ENCODE measurements around the gene APC2. TPM values are rescaled to one million over a fixed set of nuclear protein-coding genes. Genes with fewer than 3 reads are reported as not detected.
"Not testable (repeated sequence)": the region's sequence is repeated elsewhere in the genome, so short reads cannot be mapped to it uniquely, and the experiment has no call there.

The APC2 gene
- total RNA-seq, 1 experiment from 2014 or later: 1.4 TPM

- Histone ChIP-seq H3K4me3 (ENCODE audit: low read length) (no peak overlapping the region), H3K36me3 (ENCODE audit: low read depth, low read length) (no peaks in the 10 kb centered on the region), H3K27ac (ENCODE audit: low read length) (no peak overlapping the region), H3K4me1 (ENCODE audit: insufficient read depth, low read length) (peaks cover 10% of the 10 kb centered on the region), H2AFZ (ENCODE audit: low read length) (no peak overlapping the region), H4K20me1 (ENCODE audit: low read length) (no peaks in the 10 kb centered on the region), H3K4me2 (ENCODE audit: low read length) (no peak overlapping the region), H3K9ac (ENCODE audit: low read length) (no peak overlapping the region), H3K9me2 (replicated peaks; ENCODE audit: low read length) (no peaks in the 10 kb centered on the region), H3K27me3 (ENCODE audit: low read length) (no peaks in the 10 kb centered on the region), H3K79me2 (ENCODE audit: low read length) (peaks cover 25% of the 10 kb centered on the region), H3K9me3 (ENCODE audit: low read length) (no peaks in the 10 kb centered on the region), H3F3A (ENCODE audit: low read length, unreplicated experiment) (no peaks in the 10 kb centered on the region)
- no TSS peak for BruUV-seq (replicated peaks)
- no peak for DNase-seq
- intact Hi-C loops (cut with micrococcal nuclease): no loop called here
- TF ChIP-seq CTCF (conservative IDR thresholded peaks at IDR 0.05; ENCODE audit: low read depth, low read length): no peak
- TF ChIP-seq EZH2 (IDR thresholded peaks at IDR 0.05; ENCODE audit: low read length, unreplicated experiment): no peak
- TF ChIP-seq EZH2phosphoT487 (IDR thresholded peaks at IDR 0.05; ENCODE audit: borderline replicate concordance, low read length): no peak
- POLR2A ChIA-PET (ENCODE audit: unreplicated experiment): no interaction called here
- ATAC-seq: no peak
- CTCF ChIA-PET: interaction anchor here (0.6 kb wide), 1 partner anchor 186 kb away, joined by 6 read pairs; no protein-coding TSS in a partner anchor
Measured at GRCh38 chr19:1475751-1476437, 26.0 kb downstream of the APC2 start.

- H3K4me1 ChIP-seq (ENCODE audit: insufficient read depth, low read length); intact Hi-C loops (cut with micrococcal nuclease); H3F3A ChIP-seq (ENCODE audit: low read length, unreplicated experiment); H3K36me3 ChIP-seq (ENCODE audit: low read depth, low read length); H3K27ac ChIP-seq (ENCODE audit: low read length); H3K27me3 ChIP-seq (ENCODE audit: low read length); H3K9ac ChIP-seq (ENCODE audit: low read length); ATAC-seq; H2AFZ ChIP-seq (ENCODE audit: low read length); BruUV-seq (replicated peaks); H3K4me3 ChIP-seq (ENCODE audit: low read length); H3K9me2 ChIP-seq (replicated peaks; ENCODE audit: low read length); H3K9me3 ChIP-seq (ENCODE audit: low read length); DNase-seq; H4K20me1 ChIP-seq (ENCODE audit: low read length); CTCF ChIA-PET; POLR2A ChIA-PET (ENCODE audit: unreplicated experiment): not testable (repeated sequence)
- Histone ChIP-seq H3K79me2 (ENCODE audit: low read length) (peaks cover 25% of the 10 kb centered on the region), H3K4me2 (ENCODE audit: low read length) (peak overlapping the region; percentile 15; the same call in 1 of the 2 replicates)
Measured at GRCh38 chr19:1477056-1477455, 27.1 kb downstream of the APC2 start.

- Histone ChIP-seq H3F3A (ENCODE audit: low read length, unreplicated experiment) (no peaks in the 10 kb centered on the region), H3K9me3 (ENCODE audit: low read length) (no peaks in the 10 kb centered on the region), H3K4me1 (ENCODE audit: insufficient read depth, low read length) (no peaks in the 10 kb centered on the region), H3K79me2 (ENCODE audit: low read length) (peaks cover 25% of the 10 kb centered on the region), H3K9ac (ENCODE audit: low read length) (peak within 1 kb of the TSS; percentile 80), H4K20me1 (ENCODE audit: low read length) (no peaks in the 10 kb centered on the region), H3K27ac (ENCODE audit: low read length) (no peak within 1 kb of the TSS), H3K36me3 (ENCODE audit: low read depth, low read length) (no peaks in the 10 kb centered on the region), H3K4me3 (ENCODE audit: low read length) (peak within 1 kb of the TSS; percentile 88), H2AFZ (ENCODE audit: low read length) (peak within 1 kb of the TSS; percentile 99), H3K9me2 (replicated peaks; ENCODE audit: low read length) (no peaks in the 10 kb centered on the region), H3K4me2 (ENCODE audit: low read length) (peak within 1 kb of the TSS; percentile 85), H3K27me3 (ENCODE audit: low read length) (no peaks in the 10 kb centered on the region)
- DNase-seq: peak; percentile 91
- POLR2A ChIA-PET (ENCODE audit: unreplicated experiment): no interaction called here
- peak; percentile 94 for ATAC-seq
- BruUV-seq (replicated peaks): no TSS peak
- CTCF ChIA-PET: interaction anchor here (0.6 kb wide), 1 partner anchor 36 kb away, joined by 3 read pairs; no protein-coding TSS in a partner anchor
- TF ChIP-seq EZH2phosphoT487 (IDR thresholded peaks at IDR 0.05; ENCODE audit: borderline replicate concordance, low read length) (no peak), CTCF (conservative IDR thresholded peaks at IDR 0.05; ENCODE audit: low read depth, low read length) (no peak), EZH2 (IDR thresholded peaks at IDR 0.05; ENCODE audit: low read length, unreplicated experiment) (no peak)
- intact Hi-C loops (cut with micrococcal nuclease): no loop called here
Measured at GRCh38 chr19:1478934-1479707, 29.2 kb downstream of the APC2 start, which contains the start of gene C19orf25. Gene C19orf25 (minus strand): TSS chr19:1479215. CDS start chr19:1478903, 312 bp downstream.

All from PC-3 (cell line).